HEK293 (cell line): ENCODE data around the gene SERINC5.

Source experiments
- CTCF ChIA-PET: fragments of 350-600 bp; formaldehyde crosslinking; extraction: SDS; loops from one replicate; lab custom pipeline; 2021; ENCODE audit warnings: antibody characterized with exemption; lab: Yijun Ruan, JAX
- POLR2A ChIA-PET: fragments of 300-600 bp; formaldehyde crosslinking; extraction: SDS; loops from one replicate; lab custom pipeline; 2020; ENCODE audit warnings: antibody characterized with exemption, inconsistent platforms; lab: Yijun Ruan, JAX
- H3K27ac ChIP-seq: fragments of 200-500 bp; sonication (Bioruptor generic); 2 replicates; pipeline ENCODE4 v1.5.1; 2014; ENCODE audit warnings: low read depth, low read length, control low read depth, inconsistent platforms; ENCODE audit errors: extremely low read depth
- H3K36me3 ChIP-seq, 2 experiments: fragments of 200-500 bp in 1 of 2; sonication (Bioruptor generic) in 1 of 2; 1 replicate in 1 of 2; 2 replicates in 1 of 2; pipeline ENCODE4 v1.5.1; 2014 to 2017; ENCODE audit warnings: inconsistent platforms in 2 of 2, low read length in 2 of 2; ENCODE audit not compliant: control insufficient read depth in 2 of 2, insufficient read depth in 1 of 2
- H3K4me1 ChIP-seq: fragments of 200-500 bp; sonication (Bioruptor generic); 2 replicates; pipeline ENCODE4 v1.5.1; 2014; ENCODE audit warnings: mild to moderate bottlenecking, low read length, inconsistent platforms; ENCODE audit not compliant: control insufficient read depth, insufficient read depth
- H3K4me3 ChIP-seq: 2 replicates; pipeline ENCODE4 v1.5.1; 2011; ENCODE audit warnings: low read depth, mild to moderate bottlenecking, control low read depth, low read length, moderate library complexity
- H3K9me3 ChIP-seq: fragments of 200-500 bp; sonication (Bioruptor generic); 2 replicates; pipeline ENCODE4 v1.5.1; 2014; ENCODE audit warnings: low read depth, low read length, inconsistent platforms; ENCODE audit not compliant: control insufficient read depth, insufficient read depth
- GLI4 ChIP-seq: fragments of 450-650 bp; formaldehyde crosslinking; IDR thresholded peaks from 2 replicates; pipeline ENCODE4 v1.5.1; 2016; ENCODE audit warnings: missing biosample characterization, missing genetic modification characterization
- YY2 ChIP-seq: fragments of 450-650 bp; formaldehyde crosslinking; IDR thresholded peaks from 2 replicates; pipeline ENCODE4 v1.5.1; 2016; ENCODE audit warnings: missing biosample characterization, missing genetic modification characterization
- ZNF112 ChIP-seq: fragments of 450-650 bp; formaldehyde crosslinking; IDR thresholded peaks from 2 replicates; pipeline ENCODE4 v1.5.0; 2017; ENCODE audit warnings: missing biosample characterization, missing genetic modification characterization
- ZNF146 ChIP-seq: fragments of 450-650 bp; formaldehyde crosslinking; IDR thresholded peaks from 2 replicates; pipeline ENCODE4 v1.5.1; 2016; ENCODE audit warnings: missing biosample characterization, missing genetic modification characterization
- ZNF19 ChIP-seq: fragments of 450-650 bp; formaldehyde crosslinking; IDR thresholded peaks from 2 replicates; pipeline ENCODE4; 2016; ENCODE audit warnings: missing biosample characterization, missing genetic modification characterization, low read depth
- ZNF2 ChIP-seq: fragments of 450-650 bp; formaldehyde crosslinking; IDR thresholded peaks from 2 replicates; pipeline ENCODE4 v1.5.1; 2016; ENCODE audit warnings: missing biosample characterization, missing genetic modification characterization
- ZNF202 ChIP-seq: fragments of 450-650 bp; formaldehyde crosslinking; IDR thresholded peaks from 2 replicates; pipeline ENCODE4 v1.5.1; 2016; ENCODE audit warnings: missing biosample characterization, missing genetic modification characterization, borderline replicate concordance
- ZNF223 ChIP-seq: fragments of 450-650 bp; formaldehyde crosslinking; IDR thresholded peaks from 2 replicates; pipeline ENCODE4 v1.5.1; 2016; ENCODE audit warnings: missing biosample characterization, missing genetic modification characterization
- ZNF280C ChIP-seq: fragments of 450-650 bp; formaldehyde crosslinking; IDR thresholded peaks from 2 replicates; pipeline ENCODE4 v1.5.1; 2016; ENCODE audit warnings: missing biosample characterization, missing genetic modification characterization
- ZNF423 ChIP-seq: fragments of 450-650 bp; formaldehyde crosslinking; IDR thresholded peaks from 2 replicates; pipeline ENCODE4 v1.5.1; 2016; ENCODE audit warnings: missing biosample characterization, missing genetic modification characterization
- ZNF544 ChIP-seq: fragments of 450-650 bp; formaldehyde crosslinking; IDR thresholded peaks from 2 replicates; pipeline ENCODE4 v1.5.0; 2017; ENCODE audit warnings: missing biosample characterization, missing genetic modification characterization
- ZNF645 ChIP-seq: fragments of 450-650 bp; formaldehyde crosslinking; IDR thresholded peaks from 2 replicates; pipeline ENCODE4; 2016; ENCODE audit warnings: missing biosample characterization, missing genetic modification characterization
- ZNF677 ChIP-seq: fragments of 450-650 bp; IDR thresholded peaks from 2 replicates; pipeline ENCODE4 v1.5.0; 2018; ENCODE audit warnings: missing biosample characterization, mild to moderate bottlenecking, missing genetic modification characterization, moderate library complexity
- ZNF707 ChIP-seq: fragments of 450-650 bp; formaldehyde crosslinking; IDR thresholded peaks from 2 replicates; pipeline ENCODE4 v1.5.1; 2016; ENCODE audit warnings: missing biosample characterization, missing genetic modification characterization
- ZNF791 ChIP-seq: fragments of 450-650 bp; formaldehyde crosslinking; IDR thresholded peaks from 2 replicates; pipeline ENCODE4 v1.5.1; 2016; ENCODE audit warnings: missing biosample characterization, missing genetic modification characterization
- TF ChIP-seq, protein P1 (sequence below): fragments of 450-650 bp; formaldehyde crosslinking; IDR thresholded peaks from 2 replicates; pipeline ENCODE4 v1.5.1; 2016; ENCODE audit warnings: missing biosample characterization, missing genetic modification characterization, borderline replicate concordance
- TF ChIP-seq, protein P2 (sequence below): fragments of 450-650 bp; formaldehyde crosslinking; IDR thresholded peaks from 2 replicates; pipeline ENCODE4 v1.5.1; 2016; ENCODE audit warnings: missing biosample characterization, missing genetic modification characterization
- TF ChIP-seq, protein P3 (sequence below): sonication (generic); formaldehyde crosslinking; IDR thresholded peaks from 2 replicates; pipeline ENCODE4 v1.8.1; 2022; ENCODE audit warnings: mild to moderate bottlenecking, moderate library complexity, missing genetic modification reagents
- TF ChIP-seq, protein P4 (sequence below): fragments of 450-650 bp; formaldehyde crosslinking; IDR thresholded peaks from 2 replicates; pipeline ENCODE4 v1.5.1; 2016; ENCODE audit warnings: missing biosample characterization, missing genetic modification characterization

Gene SERINC5

DNA sequence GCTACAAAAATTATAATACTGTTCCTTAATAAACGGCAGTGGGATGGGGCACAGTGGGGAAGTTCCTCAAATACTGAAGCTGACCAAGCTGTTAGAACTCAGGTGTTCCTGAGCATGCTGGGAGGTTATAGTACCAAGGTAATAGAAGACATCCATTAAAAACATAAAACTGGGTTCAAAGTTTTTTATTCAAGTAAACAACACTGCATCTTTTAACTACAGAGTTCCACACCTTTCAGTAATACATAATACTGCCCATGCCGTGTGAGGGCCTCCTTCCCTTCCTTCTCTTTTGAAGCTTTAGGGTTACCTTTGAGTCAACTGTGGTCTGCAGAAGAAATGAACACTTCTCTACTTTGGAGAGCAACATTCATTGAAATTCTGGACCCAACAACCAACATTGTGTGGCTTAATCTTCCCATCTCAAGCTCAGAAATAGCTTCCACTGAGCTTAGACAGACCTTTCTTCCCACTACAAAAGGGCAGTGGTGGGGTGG, 43.6 kb downstream of the SERINC5 start:
- Histone ChIP-seq H3K4me3 (no peak overlapping the region), H3K9me3 (no peaks in the 10 kb centered on the region), H3K27ac (no peak overlapping the region), H3K4me1 (no peaks in the 10 kb centered on the region), H3K36me3 (no peaks in the 10 kb centered on the region)
- ChIA-PET CTCF (interaction anchor here (0.7 kb wide), 1 partner anchor 1326 kb away, joined by 3 read pairs; no protein-coding TSS in a partner anchor), POLR2A (no interaction called here)
- TF ChIP-seq ZNF677 (tag by site-specific recombination) (no peak), ZNF2 (tag by site-specific recombination) (no peak), ZNF223 (tag by site-specific recombination) (no peak), ZNF423 (tag by site-specific recombination) (no peak), ZNF202 (tag by site-specific recombination) (no peak), ZNF112 (tag by site-specific recombination) (no peak), GLI4 (tag by site-specific recombination) (no peak), ZNF707 (tag by site-specific recombination) (no peak), ZNF280C (tag by site-specific recombination) (no peak), ZNF19 (tag by site-specific recombination) (no peak), ZNF791 (no peak), ZNF146 (tag by site-specific recombination) (no peak), ZNF645 (no peak), YY2 (tag by site-specific recombination) (no peak), ZNF544 (tag by site-specific recombination) (no peak)
- TF ChIP-seq, protein P1, sequence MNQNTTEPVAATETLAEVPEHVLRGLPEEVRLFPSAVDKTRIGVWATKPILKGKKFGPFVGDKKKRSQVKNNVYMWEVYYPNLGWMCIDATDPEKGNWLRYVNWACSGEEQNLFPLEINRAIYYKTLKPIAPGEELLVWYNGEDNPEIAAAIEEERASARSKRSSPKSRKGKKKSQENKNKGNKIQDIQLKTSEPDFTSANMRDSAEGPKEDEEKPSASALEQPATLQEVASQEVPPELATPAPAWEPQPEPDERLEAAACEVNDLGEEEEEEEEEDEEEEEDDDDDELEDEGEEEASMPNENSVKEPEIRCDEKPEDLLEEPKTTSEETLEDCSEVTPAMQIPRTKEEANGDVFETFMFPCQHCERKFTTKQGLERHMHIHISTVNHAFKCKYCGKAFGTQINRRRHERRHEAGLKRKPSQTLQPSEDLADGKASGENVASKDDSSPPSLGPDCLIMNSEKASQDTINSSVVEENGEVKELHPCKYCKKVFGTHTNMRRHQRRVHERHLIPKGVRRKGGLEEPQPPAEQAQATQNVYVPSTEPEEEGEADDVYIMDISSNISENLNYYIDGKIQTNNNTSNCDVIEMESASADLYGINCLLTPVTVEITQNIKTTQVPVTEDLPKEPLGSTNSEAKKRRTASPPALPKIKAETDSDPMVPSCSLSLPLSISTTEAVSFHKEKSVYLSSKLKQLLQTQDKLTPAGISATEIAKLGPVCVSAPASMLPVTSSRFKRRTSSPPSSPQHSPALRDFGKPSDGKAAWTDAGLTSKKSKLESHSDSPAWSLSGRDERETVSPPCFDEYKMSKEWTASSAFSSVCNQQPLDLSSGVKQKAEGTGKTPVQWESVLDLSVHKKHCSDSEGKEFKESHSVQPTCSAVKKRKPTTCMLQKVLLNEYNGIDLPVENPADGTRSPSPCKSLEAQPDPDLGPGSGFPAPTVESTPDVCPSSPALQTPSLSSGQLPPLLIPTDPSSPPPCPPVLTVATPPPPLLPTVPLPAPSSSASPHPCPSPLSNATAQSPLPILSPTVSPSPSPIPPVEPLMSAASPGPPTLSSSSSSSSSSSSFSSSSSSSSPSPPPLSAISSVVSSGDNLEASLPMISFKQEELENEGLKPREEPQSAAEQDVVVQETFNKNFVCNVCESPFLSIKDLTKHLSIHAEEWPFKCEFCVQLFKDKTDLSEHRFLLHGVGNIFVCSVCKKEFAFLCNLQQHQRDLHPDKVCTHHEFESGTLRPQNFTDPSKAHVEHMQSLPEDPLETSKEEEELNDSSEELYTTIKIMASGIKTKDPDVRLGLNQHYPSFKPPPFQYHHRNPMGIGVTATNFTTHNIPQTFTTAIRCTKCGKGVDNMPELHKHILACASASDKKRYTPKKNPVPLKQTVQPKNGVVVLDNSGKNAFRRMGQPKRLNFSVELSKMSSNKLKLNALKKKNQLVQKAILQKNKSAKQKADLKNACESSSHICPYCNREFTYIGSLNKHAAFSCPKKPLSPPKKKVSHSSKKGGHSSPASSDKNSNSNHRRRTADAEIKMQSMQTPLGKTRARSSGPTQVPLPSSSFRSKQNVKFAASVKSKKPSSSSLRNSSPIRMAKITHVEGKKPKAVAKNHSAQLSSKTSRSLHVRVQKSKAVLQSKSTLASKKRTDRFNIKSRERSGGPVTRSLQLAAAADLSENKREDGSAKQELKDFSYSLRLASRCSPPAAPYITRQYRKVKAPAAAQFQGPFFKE (tag by site-specific recombination) = no peak
- TF ChIP-seq, protein P2, sequence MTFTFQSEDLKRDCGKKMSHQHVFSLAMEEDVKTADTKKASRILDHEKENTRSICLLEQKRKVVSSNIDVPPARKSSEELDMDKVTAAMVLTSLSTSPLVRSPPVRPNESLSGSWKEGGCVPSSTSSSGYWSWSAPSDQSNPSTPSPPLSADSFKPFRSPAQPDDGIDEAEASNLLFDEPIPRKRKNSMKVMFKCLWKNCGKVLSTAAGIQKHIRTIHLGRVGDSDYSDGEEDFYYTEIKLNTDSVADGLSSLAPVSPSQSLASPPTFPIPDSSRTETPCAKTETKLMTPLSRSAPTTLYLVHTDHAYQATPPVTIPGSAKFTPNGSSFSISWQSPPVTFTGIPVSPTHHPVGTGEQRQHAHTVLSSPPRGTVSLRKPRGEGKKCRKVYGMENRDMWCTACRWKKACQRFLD = no peak
- TF ChIP-seq, protein P3, sequence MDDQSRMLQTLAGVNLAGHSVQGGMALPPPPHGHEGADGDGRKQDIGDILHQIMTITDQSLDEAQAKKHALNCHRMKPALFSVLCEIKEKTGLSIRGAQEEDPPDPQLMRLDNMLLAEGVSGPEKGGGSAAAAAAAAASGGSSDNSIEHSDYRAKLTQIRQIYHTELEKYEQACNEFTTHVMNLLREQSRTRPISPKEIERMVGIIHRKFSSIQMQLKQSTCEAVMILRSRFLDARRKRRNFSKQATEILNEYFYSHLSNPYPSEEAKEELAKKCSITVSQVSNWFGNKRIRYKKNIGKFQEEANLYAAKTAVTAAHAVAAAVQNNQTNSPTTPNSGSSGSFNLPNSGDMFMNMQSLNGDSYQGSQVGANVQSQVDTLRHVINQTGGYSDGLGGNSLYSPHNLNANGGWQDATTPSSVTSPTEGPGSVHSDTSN (CRISPR knock-in tag) = no peak
- TF ChIP-seq, protein P4, sequence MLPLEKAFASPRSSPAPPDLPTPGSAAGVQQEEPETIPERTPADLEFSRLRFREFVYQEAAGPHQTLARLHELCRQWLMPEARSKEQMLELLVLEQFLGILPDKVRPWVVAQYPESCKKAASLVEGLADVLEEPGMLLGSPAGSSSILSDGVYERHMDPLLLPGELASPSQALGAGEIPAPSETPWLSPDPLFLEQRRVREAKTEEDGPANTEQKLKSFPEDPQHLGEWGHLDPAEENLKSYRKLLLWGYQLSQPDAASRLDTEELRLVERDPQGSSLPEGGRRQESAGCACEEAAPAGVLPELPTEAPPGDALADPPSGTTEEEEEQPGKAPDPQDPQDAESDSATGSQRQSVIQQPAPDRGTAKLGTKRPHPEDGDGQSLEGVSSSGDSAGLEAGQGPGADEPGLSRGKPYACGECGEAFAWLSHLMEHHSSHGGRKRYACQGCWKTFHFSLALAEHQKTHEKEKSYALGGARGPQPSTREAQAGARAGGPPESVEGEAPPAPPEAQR (tag by site-specific recombination) = no peak
